ENCODE results near the gene CXXC1. TPM values are rescaled to one million over a fixed set of nuclear protein-coding genes. Genes with fewer than 3 reads are reported as not detected.
"Not testable (repeated sequence)": the region's sequence is repeated elsewhere in the genome, so short reads cannot be mapped to it uniquely, and the experiment has no call there.

Gene CXXC1
- polyA plus RNA-seq, 1 donor, result 74.6 TPM

GRCh38 chr18:50277942-50278341 is 9.6 kb downstream of the CXXC1 start:
- no peak for DNase-seq

DNA sequence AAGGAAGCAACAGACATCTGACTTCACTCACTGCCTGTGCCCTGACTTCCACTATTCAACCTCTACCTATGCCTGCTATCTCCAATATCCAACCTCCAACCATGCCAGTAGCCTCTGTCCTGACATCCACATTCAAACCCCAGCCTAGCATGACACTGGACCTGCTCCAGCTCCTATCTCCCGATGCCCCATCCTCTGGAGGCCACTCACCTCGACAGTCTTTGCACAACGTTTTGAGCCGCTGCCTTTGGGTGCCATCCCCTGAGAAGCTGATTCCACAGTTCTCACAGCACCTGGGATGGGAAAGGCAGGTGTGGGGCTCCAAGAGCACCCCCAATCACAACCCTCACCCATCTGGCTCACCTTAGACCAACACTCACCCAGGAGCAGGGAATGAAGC is 11.0 kb downstream of the CXXC1 start:
- no peak for DNase-seq

DNA sequence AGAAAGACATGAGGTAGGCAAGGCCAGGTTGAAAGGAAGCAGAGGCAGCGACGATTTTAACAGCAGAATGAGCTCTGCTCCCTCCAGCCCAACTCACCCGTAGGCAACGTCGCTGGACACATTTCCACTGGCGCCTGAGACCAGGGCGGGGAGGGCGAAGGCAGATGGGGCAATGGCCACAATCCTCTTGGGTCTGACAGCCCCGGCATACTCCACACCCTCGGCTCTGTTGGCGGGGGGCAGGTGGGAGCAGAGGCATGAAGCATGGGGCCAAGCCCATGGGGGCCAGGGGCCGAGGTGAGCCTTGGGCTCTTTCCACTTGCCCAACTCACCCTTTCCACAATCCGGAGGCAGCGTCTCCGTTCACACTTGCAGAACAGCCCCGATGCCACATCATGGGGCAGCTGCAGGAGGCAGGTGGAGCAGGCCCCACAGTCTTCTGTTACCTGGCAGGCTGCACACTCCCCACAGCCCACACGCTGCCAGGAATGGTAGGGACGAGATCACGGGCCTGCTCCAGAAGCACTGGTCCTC is 11.9 kb downstream of the CXXC1 start:
- no peak for DNase-seq

GRCh38 chr18:50274941-50275340 is 12.6 kb downstream of the CXXC1 start:
- no peak for DNase-seq

GRCh38 chr18:50274044-50274442 is 13.4 kb downstream of the CXXC1 start:
- no peak for DNase-seq

GRCh38 chr18:50273203-50274043 is 14.1 kb downstream of the CXXC1 start:
- no peak for DNase-seq

DNA sequence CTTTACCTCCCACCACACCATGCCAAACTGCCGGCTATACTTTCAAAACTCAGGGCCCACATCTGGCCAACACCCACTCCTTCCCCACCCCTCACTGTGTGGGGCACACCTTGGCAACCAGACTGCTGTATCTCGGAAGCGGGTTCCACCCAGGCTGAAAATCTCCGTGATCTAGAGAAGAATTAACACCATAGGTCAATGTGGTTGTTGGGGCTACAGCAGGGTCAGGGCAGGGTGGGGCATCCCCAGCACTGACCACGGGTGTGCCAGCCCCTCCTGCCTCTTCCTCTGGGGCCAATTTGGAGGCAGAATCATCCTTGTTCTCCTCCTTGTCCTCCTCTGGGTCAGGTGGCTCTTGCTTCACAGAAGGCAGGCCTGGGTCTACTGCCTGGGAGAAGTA is 14.9 kb downstream of the CXXC1 start:
- no peak for DNase-seq

GRCh38 chr18:50268022-50268747 is 19.3 kb downstream of the CXXC1 start:
- peak; percentile 50 for DNase-seq

- peak; percentile 88 for DNase-seq
These were observed 21.2 kb downstream of the CXXC1 start, which contains the start of gene CFAP53 for GRCh38 chr18:50266248-50266704. TSS of gene CFAP53 (minus strand) at chr18:50266495. CDS start at chr18:50266404, 91 bp downstream.

DNA sequence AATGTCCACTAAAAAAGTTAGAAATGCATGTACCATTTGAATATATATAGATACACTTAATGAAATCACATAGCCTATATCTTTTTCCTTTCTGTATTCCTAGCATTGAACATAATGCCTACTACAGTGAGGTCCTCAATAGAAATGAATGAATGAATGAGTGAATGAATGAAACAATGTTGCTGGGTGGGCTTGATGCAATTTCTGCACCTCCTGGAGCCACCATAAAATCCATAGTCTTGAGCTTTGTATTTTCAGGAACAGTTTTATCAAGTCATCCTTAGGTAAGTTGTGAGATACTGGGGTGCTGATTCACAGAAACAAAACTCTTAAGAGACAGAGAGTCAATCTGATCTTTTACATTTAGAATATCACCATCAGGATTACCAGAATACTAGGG is 24.5 kb downstream of the CXXC1 start:
- no peak for DNase-seq

DNA sequence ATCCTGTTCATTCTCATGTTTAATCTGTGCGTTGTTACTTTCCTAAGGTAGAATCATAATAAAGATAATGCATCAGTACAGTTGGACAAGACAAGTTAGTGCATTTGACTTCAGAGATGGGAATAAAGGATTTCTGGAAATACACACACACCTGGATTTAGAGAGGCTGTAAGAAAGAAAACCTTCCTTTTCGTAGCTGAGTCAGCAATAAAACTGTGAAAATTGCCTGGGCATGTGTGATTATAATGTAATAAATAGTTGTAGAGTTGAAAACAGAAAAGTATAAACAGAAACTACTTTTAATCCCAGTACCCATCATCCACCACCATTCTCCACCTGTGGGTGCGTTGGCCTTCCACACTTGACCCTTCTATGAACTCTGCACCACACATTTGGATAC is 36.6 kb downstream of the CXXC1 start:
- DNase-seq, result no peak

GRCh38 chr18:50249576-50249975 is 37.9 kb downstream of the CXXC1 start:
- DNase-seq, result no peak

DNA sequence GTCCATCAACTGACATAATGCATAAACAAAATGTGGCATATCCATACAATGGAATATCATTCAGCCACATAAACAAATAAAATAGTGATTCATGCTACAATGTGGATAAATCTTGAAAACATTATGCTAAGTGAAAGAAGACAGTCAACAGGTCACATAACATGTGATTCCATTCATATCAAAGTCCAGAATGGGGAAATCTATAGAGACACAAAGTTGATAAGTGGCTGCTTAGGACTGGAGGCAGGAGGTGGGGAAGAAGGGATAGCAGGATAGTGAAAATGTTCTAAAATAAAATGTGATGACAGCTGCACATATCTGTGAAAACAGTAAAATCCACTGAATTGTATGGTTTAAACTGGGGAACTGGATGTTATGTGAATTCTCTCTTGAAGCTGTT is 39.9 kb downstream of the CXXC1 start:
- no peak for DNase-seq

GRCh38 chr18:50241768-50242167 is 45.7 kb downstream of the CXXC1 start:
- not testable (repeated sequence) for DNase-seq

GRCh38 chr18:50240080-50240563 is 47.4 kb downstream of the CXXC1 start:
- no peak for DNase-seq

DNA sequence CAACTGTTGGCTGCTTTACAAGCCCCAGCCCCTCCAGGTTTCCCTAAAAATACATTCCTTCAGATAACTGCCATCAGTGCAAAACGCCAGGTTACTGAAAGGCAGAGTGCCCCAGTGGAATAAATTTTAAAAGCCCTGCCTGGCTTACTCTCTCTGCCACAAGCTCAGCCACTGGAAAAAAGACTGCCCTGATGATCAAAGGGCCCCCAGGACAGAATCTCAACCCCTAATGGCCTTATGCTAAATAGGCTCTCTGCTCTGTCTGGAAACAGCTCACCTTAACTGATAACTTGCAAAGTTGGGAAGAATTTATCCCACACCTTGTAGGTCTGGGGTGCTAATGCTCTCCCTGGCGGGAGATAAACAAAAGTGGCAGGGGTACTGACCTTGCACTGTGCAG is 55.1 kb downstream of the CXXC1 start:
- no peak for DNase-seq

Other genes with a start within 250 kb of the CXXC1 start
- 28.6 TPM for gene MYO5B, start 92.5 kb downstream of the CXXC1 start, polyA plus RNA-seq (ENCODE audit: insufficient read length)
- gene CFAP53, start 21.2 kb downstream of the CXXC1 start, polyA plus RNA-seq (ENCODE audit: insufficient read length), result 4.2 TPM
- gene MBD1, start 6.2 kb downstream of the CXXC1 start, polyA plus RNA-seq (ENCODE audit: insufficient read length), result 71.3 TPM
- gene SKA1, start 87.4 kb upstream of the CXXC1 start, polyA plus RNA-seq (ENCODE audit: insufficient read length), result 10.0 TPM

All from left kidney (tissue), 2 donors.